Endothelial cell of umbilical vein (primary cell): Measurements from ENCODE around the gene UQCRHL. TPM values are rescaled to one million over a fixed set of nuclear protein-coding genes. Genes with fewer than 3 reads are reported as not detected.

Experiments
- BruUV-seq: library from RNA; stranded (reverse); fragments of 400-500 nt; replicated peaks from 2 replicates; lab custom pipeline; 2021; lab: Mats Ljungman, UMichigan
- CTCF ChIA-PET: fragments of 300-600, 350-600 bp; sonication (Branson Sonifier 250); formaldehyde crosslinking; loops from one replicate; lab custom pipeline; 2021; ENCODE audit warnings: antibody characterized with exemption, inconsistent platforms; lab: Charles Lee
- POLR2A ChIA-PET: fragments of 300-600, 350-600 bp; sonication (Branson Sonifier 250); formaldehyde crosslinking; loops from one replicate; lab custom pipeline; 2021; ENCODE audit warnings: antibody characterized with exemption, inconsistent platforms; lab: Charles Lee
- DNase-seq: peaks from one replicate; pipeline ENCODE4 v3.0.0-alpha.2; 2011; ENCODE audit warnings: low read depth, low spot score
- FAIRE-seq: peaks from 2 replicates; lab custom pipeline; 2011; peaks lifted over from hg19 to GRCh38; lab: Jason Lieb, UNC
- H2AFZ ChIP-seq: 2 replicates; pipeline ENCODE4 v1.6.0; 2012; ENCODE audit warnings: low read depth, low read length, control low read depth, inconsistent platforms
- H3K27ac ChIP-seq: 2 replicates; pipeline ENCODE4 v1.5.1; 2011; ENCODE audit warnings: low read depth, mild to moderate bottlenecking, control low read depth, low read length, moderate library complexity; ENCODE audit not compliant: insufficient read depth
- H3K27me3 ChIP-seq, 2 experiments: 2 replicates each; pipeline versions ENCODE4 v1.6.0 to v1.6.1; 2011; ENCODE audit warnings: low read length in 2 of 2, mixed read lengths in 1 of 2; ENCODE audit not compliant: control insufficient read depth in 2 of 2, insufficient read depth in 2 of 2
- H3K36me3 ChIP-seq, 2 experiments: 2 replicates in 1 of 2; 3 replicates in 1 of 2; pipeline ENCODE4 v1.5.1; 2011; ENCODE audit warnings: low read length in 2 of 2, mild to moderate bottlenecking in 1 of 2, moderate library complexity in 1 of 2; ENCODE audit not compliant: control insufficient read depth in 2 of 2, insufficient read depth in 2 of 2; ENCODE audit errors: extremely low read depth in 1 of 2
- H3K4me1 ChIP-seq: 3 replicates; pipeline ENCODE4 v1.5.1; 2011; ENCODE audit warnings: mild to moderate bottlenecking, low read length; ENCODE audit not compliant: control insufficient read depth, insufficient read depth; ENCODE audit errors: extremely low read depth
- H3K4me2 ChIP-seq: 2 replicates; pipeline ENCODE4 v1.6.1; 2011; ENCODE audit warnings: low read length, control low read depth, mixed read lengths; ENCODE audit not compliant: insufficient read depth
- H3K4me3 ChIP-seq, 3 experiments: fragments of 200-600 bp in 1 of 3; sonication (generic), shearing (Covaris generic) in 1 of 3; replicated peaks in 1 of 3; 2 replicates each; pipeline ENCODE4 v1.5.1; 2011 to 2016; ENCODE audit warnings: control low read depth in 3 of 3, low read length in 3 of 3, mild to moderate bottlenecking in 2 of 3, inconsistent platforms in 1 of 3, low read depth in 1 of 3, moderate library complexity in 1 of 3; ENCODE audit not compliant: insufficient read depth in 1 of 3
- H3K79me2 ChIP-seq: 2 replicates; pipeline ENCODE4 v1.6.0; 2012; ENCODE audit warnings: low read length, inconsistent platforms; ENCODE audit not compliant: control insufficient read depth, insufficient read depth
- H3K9ac ChIP-seq: replicated peaks from 2 replicates; pipeline ENCODE3; 2011; ENCODE audit warnings: low read length, control low read depth; ENCODE audit not compliant: insufficient read depth; ENCODE audit errors: extremely low read depth
- H3K9me1 ChIP-seq: replicated peaks from 3 replicates; pipeline ENCODE4 v1.6.0; 2011; ENCODE audit warnings: mild to moderate bottlenecking, low read length; ENCODE audit not compliant: control insufficient read depth, insufficient read depth; ENCODE audit errors: extremely low read depth
- H3K9me3 ChIP-seq: replicated peaks from 2 replicates; pipeline ENCODE4 v1.5.1; 2012; ENCODE audit warnings: low read length, inconsistent platforms; ENCODE audit not compliant: control insufficient read depth, insufficient read depth
- H4K20me1 ChIP-seq: replicated peaks from 2 replicates; pipeline ENCODE3; 2011; ENCODE audit warnings: mild to moderate bottlenecking, low read length; ENCODE audit not compliant: control insufficient read depth, insufficient read depth; ENCODE audit errors: extremely low read depth
- FOS ChIP-seq: IDR thresholded peaks from 2 replicates; pipeline ENCODE4 v1.6.1; 2011; ENCODE audit warnings: mild to moderate bottlenecking, low read length, moderate library complexity, borderline replicate concordance; ENCODE audit not compliant: insufficient read depth
- GATA2 ChIP-seq: IDR thresholded peaks from 2 replicates; pipeline ENCODE4 v1.7.0; 2011; ENCODE audit warnings: low read depth, mild to moderate bottlenecking, moderate library complexity, mixed read lengths, low read length; ENCODE audit not compliant: insufficient read length, insufficient read depth
- JUN ChIP-seq: IDR thresholded peaks from 2 replicates; pipeline ENCODE4 v1.6.1; 2011; ENCODE audit warnings: borderline replicate concordance, low read depth; ENCODE audit not compliant: insufficient read length, insufficient read depth
- MAX ChIP-seq: IDR thresholded peaks from 2 replicates; pipeline ENCODE4 v1.6.1; 2011; ENCODE audit not compliant: insufficient read depth, insufficient read length
- MYC ChIP-seq: IDR thresholded peaks from one replicate; pipeline ENCODE4 v1.6.1; 2011; ENCODE audit warnings: mild to moderate bottlenecking, low read depth, low read length
- POLR2A ChIP-seq: IDR thresholded peaks from 2 replicates; pipeline ENCODE4 v1.6.1; 2012; ENCODE audit warnings: low read depth, mild to moderate bottlenecking, control low read depth, low read length
- POLR2AphosphoS5 ChIP-seq: IDR thresholded peaks from 2 replicates; pipeline ENCODE4 v1.6.1; 2012; ENCODE audit warnings: low read depth, mild to moderate bottlenecking, control low read depth, low read length, moderate library complexity; ENCODE audit not compliant: insufficient read depth
- dilution Hi-C: fragments of 300-500 bp; cut with MboI; formaldehyde crosslinking; loops from one replicate; pipeline ENCODE4 v1.15.0; 2019; ENCODE audit warnings: low sequenced_read_pairs; ENCODE audit not compliant: extremely low pct_ligation_motif_present
- intact Hi-C: fragments of 100-400 bp; cut with micrococcal nuclease; formaldehyde crosslinking; loops from one replicate; pipeline ENCODE4 v1.10.0; 2022
- polyA plus RNA-seq, 4 experiments: library from polyadenylated mRNA; depleted of rRNA in 3 of 4; stranded (reverse) in 3 of 4; unstranded in 1 of 4; fragments of >200 nt; gene quantifications; 2 replicates each; pipeline versions ENCODE4 v1.2.1 to v1.2.3, GENCODE V29; 2011 to 2012; ENCODE audit warnings: missing spikeins in 1 of 4
- total RNA-seq: library from RNA; stranded (reverse); gene quantifications from 2 replicates; pipeline ENCODE4 v1.2.3, GENCODE V29; 2021

The UQCRHL gene
- total and polyA plus RNA-seq, 2 donors (not counting 3 experiments of a cell fraction or from before 2014, with no cell fraction given), result 0.92 to 1.4 TPM

- peaks cover 20% of the 10 kb centered on the region for H3K4me1 ChIP-seq
- TF ChIP-seq FOS, result no peak
- no peak for TF ChIP-seq MAX
- no peak for TF ChIP-seq GATA2
- TF ChIP-seq POLR2A, result no peak
- TF ChIP-seq POLR2AphosphoS5, result no peak
- no peak for FAIRE-seq
- no peak for DNase-seq
- dilution Hi-C loops, result no loop called here
- H4K20me1 ChIP-seq, result no peaks in the 10 kb centered on the region
- no peaks in the 10 kb centered on the region for H3K9me3 ChIP-seq
- no peak overlapping the region for H3K4me2 ChIP-seq
- H3K27ac ChIP-seq, result no peak overlapping the region
- H3K79me2 ChIP-seq, result peaks cover 69% of the 10 kb centered on the region
- CTCF ChIA-PET, result no interaction called here
- POLR2A ChIA-PET, result no interaction called here
- no peak overlapping the region for H3K4me3 ChIP-seq
- no TSS peak for BruUV-seq
- H3K9me1 ChIP-seq, result no peaks in the 10 kb centered on the region
- intact Hi-C loops, result no loop called here
- H3K36me3 ChIP-seq, result peaks cover 43 to 63% of the 10 kb centered on the region in 2 experiments
- no peak overlapping the region for H2AFZ ChIP-seq
- H3K9ac ChIP-seq, result no peak overlapping the region
- no peaks in the 10 kb centered on the region for H3K27me3 ChIP-seq
Observed at GRCh38 chr1:15768388-15768787, 39.1 kb downstream of the UQCRHL start.

GRCh38 chr1:15767941-15768340 is 39.5 kb downstream of the UQCRHL start:
- BruUV-seq, result no TSS peak
- no peak overlapping the region for H3K27ac ChIP-seq
- no peak overlapping the region for H3K4me3 ChIP-seq
- peaks cover 43 to 63% of the 10 kb centered on the region in 2 experiments for H3K36me3 ChIP-seq
- no peak overlapping the region for H3K4me2 ChIP-seq
- H3K4me1 ChIP-seq, result peaks cover 20% of the 10 kb centered on the region
- DNase-seq (no peak), FAIRE-seq (no peak)
- H4K20me1 ChIP-seq, result no peaks in the 10 kb centered on the region
- ChIA-PET POLR2A (no interaction called here), CTCF (no interaction called here)
- H3K9me1 ChIP-seq, result no peaks in the 10 kb centered on the region
- intact Hi-C loops (no loop called here), dilution Hi-C loops (no loop called here)
- H2AFZ ChIP-seq, result no peak overlapping the region
- H3K9me3 ChIP-seq, result no peaks in the 10 kb centered on the region
- peaks cover 73% of the 10 kb centered on the region for H3K79me2 ChIP-seq
- no peaks in the 10 kb centered on the region for H3K27me3 ChIP-seq
- TF ChIP-seq JUN, result no peak
- TF ChIP-seq MYC, result no peak
- no peak for TF ChIP-seq FOS
- no peak for TF ChIP-seq POLR2A
- no peak overlapping the region for H3K9ac ChIP-seq
